ENCODE measurements around the gene EXOSC10. TPM values are rescaled to one million over a fixed set of nuclear protein-coding genes. Genes with fewer than 3 reads are reported as not detected.

The EXOSC10 gene
- total and polyA plus RNA-seq, 2 of the 13 experiments (the other 11 are each of a cell fraction or from before 2014, with no cell fraction given), result 48.4 to 67.6 TPM

DNA sequence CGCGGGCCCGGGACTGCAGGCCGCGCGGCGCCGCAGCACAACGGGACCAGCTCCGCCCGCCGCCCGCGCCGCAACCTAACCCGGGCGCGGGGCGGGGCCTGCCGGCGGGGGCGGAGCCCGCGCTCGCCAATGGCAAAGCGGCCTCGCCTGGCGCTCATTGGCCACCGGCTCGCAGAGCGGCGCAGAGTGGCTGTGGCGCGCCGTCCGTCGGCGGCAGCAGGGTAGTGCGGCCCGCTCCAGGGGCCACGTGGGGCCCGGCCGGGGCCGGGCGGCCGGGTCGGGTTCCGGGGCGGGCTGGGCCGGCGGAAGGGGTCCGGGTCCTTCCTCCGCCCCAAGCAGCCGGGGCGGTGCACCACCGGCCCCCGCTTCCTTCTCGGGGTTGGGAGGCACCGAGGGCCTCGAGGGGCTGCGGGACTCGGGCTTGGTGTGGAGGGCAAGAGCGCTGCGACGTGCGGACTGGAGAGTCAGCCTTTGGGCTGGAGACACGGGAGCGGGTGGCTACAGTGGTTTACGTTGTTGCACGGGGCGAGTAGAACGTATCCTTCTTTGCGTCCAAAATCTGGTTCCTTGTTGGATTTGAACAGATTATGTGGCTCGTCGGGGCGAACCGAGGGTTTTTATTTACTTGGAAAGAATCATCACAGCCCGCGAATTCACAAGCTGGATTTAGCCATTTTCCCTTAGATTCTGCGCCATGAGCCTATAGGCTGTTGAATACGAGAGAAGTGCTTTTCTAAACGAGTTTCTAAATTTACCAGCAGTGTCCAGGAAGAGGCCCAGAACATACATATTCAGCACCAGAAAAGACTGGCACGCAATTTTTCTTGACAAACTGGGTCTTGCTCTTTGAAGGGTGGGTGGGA lies 39.5 kb downstream of the EXOSC10 start, which contains the start of gene SRM (continued):
- TF ChIP-seq ZNF710 (CRISPR knock-in tag; IDR thresholded peaks at IDR 0.05; ENCODE audit: borderline replicate concordance) (no peak), KDM4B (CRISPR knock-in tag; IDR thresholded peaks at IDR 0.05) (0 out of 2 replicates have a peak, but pooled peaks have one; percentile 22), HIC2 (CRISPR knock-in tag; IDR thresholded peaks at IDR 0.05; ENCODE audit: low read depth) (no peak), ZNF430 (CRISPR knock-in tag; IDR thresholded peaks at IDR 0.05) (no peak), ZNF850 (CRISPR knock-in tag; conservative IDR thresholded peaks at IDR 0.05) (no peak), PCBP2 (optimal IDR thresholded peaks at IDR 0.05; ENCODE audit: low read depth, low read length, poor library complexity, severe bottlenecking) (no peak), MXD3 (CRISPR knock-in tag; IDR thresholded peaks at IDR 0.05) (peak; percentile 63), ZNF558 (CRISPR knock-in tag; IDR thresholded peaks at IDR 0.05; ENCODE audit: borderline replicate concordance) (peak; percentile 88; the same call in 1 of the 2 replicates), MAFF (IDR thresholded peaks at IDR 0.05; ENCODE audit: low read depth, low read length) (no peak), MLLT10 (CRISPR knock-in tag; IDR thresholded peaks at IDR 0.05) (no peak), RBM22 (optimal IDR thresholded peaks at IDR 0.05; ENCODE audit: low read length) (peak; percentile 25), KDM2A (CRISPR knock-in tag; IDR thresholded peaks at IDR 0.05; ENCODE audit: borderline replicate concordance, low read depth) (peak; percentile 68), GTF2F1 (IDR thresholded peaks at IDR 0.05; ENCODE audit: low read length) (no peak), EZH2 (conservative IDR thresholded peaks at IDR 0.05; ENCODE audit: low read depth, low read length) (no peak), NRL (CRISPR knock-in tag; IDR thresholded peaks at IDR 0.05; ENCODE audit: borderline replicate concordance) (no peak), ZNF747 (CRISPR knock-in tag; IDR thresholded peaks at IDR 0.05; ENCODE audit: borderline replicate concordance) (no peak), NFIC (IDR thresholded peaks at IDR 0.05; ENCODE audit: low read length) (no peak), SAP130 (CRISPR knock-in tag; IDR thresholded peaks at IDR 0.05; ENCODE audit: low read depth) (peak; percentile 85), ZNF234 (CRISPR knock-in tag; conservative IDR thresholded peaks at IDR 0.05) (no peak), ZNF839 (CRISPR knock-in tag; IDR thresholded peaks at IDR 0.05; ENCODE audit: borderline replicate concordance) (no peak)
- TF ChIP-seq, protein P1, sequence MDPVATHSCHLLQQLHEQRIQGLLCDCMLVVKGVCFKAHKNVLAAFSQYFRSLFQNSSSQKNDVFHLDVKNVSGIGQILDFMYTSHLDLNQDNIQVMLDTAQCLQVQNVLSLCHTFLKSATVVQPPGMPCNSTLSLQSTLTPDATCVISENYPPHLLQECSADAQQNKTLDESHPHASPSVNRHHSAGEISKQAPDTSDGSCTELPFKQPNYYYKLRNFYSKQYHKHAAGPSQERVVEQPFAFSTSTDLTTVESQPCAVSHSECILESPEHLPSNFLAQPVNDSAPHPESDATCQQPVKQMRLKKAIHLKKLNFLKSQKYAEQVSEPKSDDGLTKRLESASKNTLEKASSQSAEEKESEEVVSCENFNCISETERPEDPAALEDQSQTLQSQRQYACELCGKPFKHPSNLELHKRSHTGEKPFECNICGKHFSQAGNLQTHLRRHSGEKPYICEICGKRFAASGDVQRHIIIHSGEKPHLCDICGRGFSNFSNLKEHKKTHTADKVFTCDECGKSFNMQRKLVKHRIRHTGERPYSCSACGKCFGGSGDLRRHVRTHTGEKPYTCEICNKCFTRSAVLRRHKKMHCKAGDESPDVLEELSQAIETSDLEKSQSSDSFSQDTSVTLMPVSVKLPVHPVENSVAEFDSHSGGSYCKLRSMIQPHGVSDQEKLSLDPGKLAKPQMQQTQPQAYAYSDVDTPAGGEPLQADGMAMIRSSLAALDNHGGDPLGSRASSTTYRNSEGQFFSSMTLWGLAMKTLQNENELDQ (CRISPR knock-in tag; IDR thresholded peaks at IDR 0.05; ENCODE audit: borderline replicate concordance), result no peak
- TF ChIP-seq, protein P2, sequence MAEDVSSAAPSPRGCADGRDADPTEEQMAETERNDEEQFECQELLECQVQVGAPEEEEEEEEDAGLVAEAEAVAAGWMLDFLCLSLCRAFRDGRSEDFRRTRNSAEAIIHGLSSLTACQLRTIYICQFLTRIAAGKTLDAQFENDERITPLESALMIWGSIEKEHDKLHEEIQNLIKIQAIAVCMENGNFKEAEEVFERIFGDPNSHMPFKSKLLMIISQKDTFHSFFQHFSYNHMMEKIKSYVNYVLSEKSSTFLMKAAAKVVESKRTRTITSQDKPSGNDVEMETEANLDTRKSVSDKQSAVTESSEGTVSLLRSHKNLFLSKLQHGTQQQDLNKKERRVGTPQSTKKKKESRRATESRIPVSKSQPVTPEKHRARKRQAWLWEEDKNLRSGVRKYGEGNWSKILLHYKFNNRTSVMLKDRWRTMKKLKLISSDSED (CRISPR knock-in tag; IDR thresholded peaks at IDR 0.05), result no peak

Measured in HepG2 (cell line).